IMR-90 (cell line): Measurements from ENCODE around the gene ITIH5.

Source experiments
- MXI1 ChIP-seq: IDR thresholded peaks from 2 replicates; pipeline ENCODE4 v1.6.1; 2012; ENCODE audit warnings: low read depth, mild to moderate bottlenecking, low read length, moderate library complexity, borderline replicate concordance
- RCOR1 ChIP-seq: IDR thresholded peaks from 2 replicates; pipeline ENCODE4 v1.6.1; 2012; ENCODE audit warnings: mild to moderate bottlenecking, low read length, improper control_type of control experiment; ENCODE audit not compliant: insufficient replicate concordance
- TF ChIP-seq, protein P1 (sequence below): conservative IDR thresholded peaks from 2 replicates; pipeline ENCODE4 v1.5.1; 2012; ENCODE audit warnings: mild to moderate bottlenecking, low read depth, low read length, improper control_type of control experiment
- TF ChIP-seq, protein P2 (sequence below): fragments of 150-350 bp; IDR thresholded peaks from 2 replicates; pipeline ENCODE4 v1.6.1; 2016; ENCODE audit warnings: low read depth, mild to moderate bottlenecking, low read length, moderate library complexity, borderline replicate concordance

DNA sequence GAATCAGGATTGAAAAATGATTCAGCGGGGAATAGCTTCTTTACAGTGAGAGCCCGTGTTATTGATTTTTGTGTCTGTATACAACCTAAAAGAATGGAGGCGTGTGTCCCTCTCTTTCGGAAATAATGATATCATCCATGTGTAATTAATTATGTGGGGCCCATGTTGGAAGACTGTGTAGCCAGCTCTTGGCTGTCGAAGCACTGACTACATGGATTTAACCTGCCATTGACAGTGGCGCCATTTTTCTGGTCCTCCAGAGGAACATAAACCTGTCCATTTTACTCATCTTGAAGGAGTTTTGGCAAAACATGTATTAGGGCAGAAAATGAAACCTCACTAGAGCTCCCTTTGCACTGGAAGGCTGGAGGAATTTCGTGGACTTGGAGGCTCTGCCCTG is 119.6 kb downstream of the ITIH5 start:
- TF ChIP-seq MXI1 (no peak), RCOR1 (no peak)
- TF ChIP-seq, protein P1, sequence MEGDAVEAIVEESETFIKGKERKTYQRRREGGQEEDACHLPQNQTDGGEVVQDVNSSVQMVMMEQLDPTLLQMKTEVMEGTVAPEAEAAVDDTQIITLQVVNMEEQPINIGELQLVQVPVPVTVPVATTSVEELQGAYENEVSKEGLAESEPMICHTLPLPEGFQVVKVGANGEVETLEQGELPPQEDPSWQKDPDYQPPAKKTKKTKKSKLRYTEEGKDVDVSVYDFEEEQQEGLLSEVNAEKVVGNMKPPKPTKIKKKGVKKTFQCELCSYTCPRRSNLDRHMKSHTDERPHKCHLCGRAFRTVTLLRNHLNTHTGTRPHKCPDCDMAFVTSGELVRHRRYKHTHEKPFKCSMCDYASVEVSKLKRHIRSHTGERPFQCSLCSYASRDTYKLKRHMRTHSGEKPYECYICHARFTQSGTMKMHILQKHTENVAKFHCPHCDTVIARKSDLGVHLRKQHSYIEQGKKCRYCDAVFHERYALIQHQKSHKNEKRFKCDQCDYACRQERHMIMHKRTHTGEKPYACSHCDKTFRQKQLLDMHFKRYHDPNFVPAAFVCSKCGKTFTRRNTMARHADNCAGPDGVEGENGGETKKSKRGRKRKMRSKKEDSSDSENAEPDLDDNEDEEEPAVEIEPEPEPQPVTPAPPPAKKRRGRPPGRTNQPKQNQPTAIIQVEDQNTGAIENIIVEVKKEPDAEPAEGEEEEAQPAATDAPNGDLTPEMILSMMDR, result no peak
- TF ChIP-seq, protein P2, sequence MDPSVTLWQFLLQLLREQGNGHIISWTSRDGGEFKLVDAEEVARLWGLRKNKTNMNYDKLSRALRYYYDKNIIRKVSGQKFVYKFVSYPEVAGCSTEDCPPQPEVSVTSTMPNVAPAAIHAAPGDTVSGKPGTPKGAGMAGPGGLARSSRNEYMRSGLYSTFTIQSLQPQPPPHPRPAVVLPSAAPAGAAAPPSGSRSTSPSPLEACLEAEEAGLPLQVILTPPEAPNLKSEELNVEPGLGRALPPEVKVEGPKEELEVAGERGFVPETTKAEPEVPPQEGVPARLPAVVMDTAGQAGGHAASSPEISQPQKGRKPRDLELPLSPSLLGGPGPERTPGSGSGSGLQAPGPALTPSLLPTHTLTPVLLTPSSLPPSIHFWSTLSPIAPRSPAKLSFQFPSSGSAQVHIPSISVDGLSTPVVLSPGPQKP, result no peak
